Fibroblast of lung (primary cell): ENCODE results near the gene DEDD2.

Experiments used
- EZH2 ChIP-seq: IDR thresholded peaks from 2 replicates; pipeline ENCODE4 v1.5.1; 2012; ENCODE audit warnings: low read length, control low read depth, mild to moderate bottlenecking; ENCODE audit errors: missing control alignments
- TF ChIP-seq, protein P1 (sequence below), 2 donors: IDR thresholded peaks in 1 of 2; conservative IDR thresholded peaks in 1 of 2; 1 replicate in 1 of 2; 2 replicates in 1 of 2; pipeline ENCODE4 v1.5.1; 2011 to 2012; ENCODE audit warnings: low read length in 2 of 2, control low read depth in 1 of 2, inconsistent platforms in 1 of 2, low read depth in 1 of 2, mild to moderate bottlenecking in 1 of 2

DNA sequence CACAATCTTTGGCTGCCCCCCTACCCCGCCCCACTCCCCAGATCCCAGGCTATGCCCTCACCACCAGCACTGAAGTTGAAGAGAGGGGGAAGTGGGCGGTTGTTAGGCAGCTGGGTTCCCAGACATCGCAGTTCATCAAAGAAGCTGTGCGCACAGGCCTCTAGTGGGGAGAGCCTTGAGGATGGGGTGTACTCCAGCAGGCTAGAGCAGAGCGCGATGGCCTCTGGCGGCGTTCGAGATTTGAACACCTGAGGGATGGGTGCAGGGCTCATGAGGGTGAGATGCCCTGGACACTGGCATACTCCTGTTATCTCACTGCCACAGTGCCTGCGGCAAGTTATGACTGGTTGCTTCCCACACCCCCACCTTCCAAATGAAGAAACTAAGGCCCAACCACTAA is 15.0 kb upstream of the DEDD2 start:
- TF ChIP-seq, protein P1, sequence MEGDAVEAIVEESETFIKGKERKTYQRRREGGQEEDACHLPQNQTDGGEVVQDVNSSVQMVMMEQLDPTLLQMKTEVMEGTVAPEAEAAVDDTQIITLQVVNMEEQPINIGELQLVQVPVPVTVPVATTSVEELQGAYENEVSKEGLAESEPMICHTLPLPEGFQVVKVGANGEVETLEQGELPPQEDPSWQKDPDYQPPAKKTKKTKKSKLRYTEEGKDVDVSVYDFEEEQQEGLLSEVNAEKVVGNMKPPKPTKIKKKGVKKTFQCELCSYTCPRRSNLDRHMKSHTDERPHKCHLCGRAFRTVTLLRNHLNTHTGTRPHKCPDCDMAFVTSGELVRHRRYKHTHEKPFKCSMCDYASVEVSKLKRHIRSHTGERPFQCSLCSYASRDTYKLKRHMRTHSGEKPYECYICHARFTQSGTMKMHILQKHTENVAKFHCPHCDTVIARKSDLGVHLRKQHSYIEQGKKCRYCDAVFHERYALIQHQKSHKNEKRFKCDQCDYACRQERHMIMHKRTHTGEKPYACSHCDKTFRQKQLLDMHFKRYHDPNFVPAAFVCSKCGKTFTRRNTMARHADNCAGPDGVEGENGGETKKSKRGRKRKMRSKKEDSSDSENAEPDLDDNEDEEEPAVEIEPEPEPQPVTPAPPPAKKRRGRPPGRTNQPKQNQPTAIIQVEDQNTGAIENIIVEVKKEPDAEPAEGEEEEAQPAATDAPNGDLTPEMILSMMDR (conservative IDR thresholded peaks at IDR 0.05 in 1 of 2, IDR thresholded peaks at IDR 0.05 in 1 of 2; ENCODE audit: low read depth in 1 of 2, low read length in 2 of 2): no peak
- no peak for TF ChIP-seq EZH2
